Loucy (cell line): ENCODE results near the gene PIGQ.

Experiments
- H2AFZ ChIP-seq: fragments of 200-600 bp; sonication (generic); 2 replicates; pipeline ENCODE4 v1.6.0; 2016; ENCODE audit warnings: antibody characterized with exemption, mild to moderate bottlenecking, low read length, moderate library complexity
- H3F3A ChIP-seq: fragments of 200-600 bp; 2 replicates; pipeline ENCODE4 v1.6.0; 2016; ENCODE audit warnings: antibody characterized with exemption, low read depth, mild to moderate bottlenecking
- H3K27me3 ChIP-seq: fragments of 200-600 bp; sonication (generic); 2 replicates; pipeline ENCODE4 v1.6.1; 2014; ENCODE audit warnings: low read length, mild to moderate bottlenecking; ENCODE audit not compliant: insufficient read depth, poor library complexity, severe bottlenecking
- H3K36me3 ChIP-seq: fragments of 200-600 bp; sonication (generic); 2 replicates; pipeline ENCODE4 v1.6.1; 2016; ENCODE audit warnings: low read length; ENCODE audit not compliant: insufficient read depth
- H3K4me1 ChIP-seq: fragments of 200-600 bp; sonication (generic); 2 replicates; pipeline ENCODE4 v1.5.1; 2014; ENCODE audit warnings: low read length, mild to moderate bottlenecking; ENCODE audit not compliant: insufficient read depth, poor library complexity, severe bottlenecking
- H3K4me2 ChIP-seq: fragments of 200-600 bp; sonication (generic); 2 replicates; pipeline ENCODE4 v1.6.0; 2014; ENCODE audit warnings: antibody characterized with exemption, low read length, low read depth, mild to moderate bottlenecking; ENCODE audit not compliant: poor library complexity, severe bottlenecking
- H3K4me3 ChIP-seq: fragments of 200-600 bp; sonication (generic); 2 replicates; pipeline ENCODE4 v1.5.1; 2014; ENCODE audit warnings: low read length, mild to moderate bottlenecking, mixed read lengths; ENCODE audit not compliant: poor library complexity, severe bottlenecking
- H3K79me2 ChIP-seq: fragments of 200-600 bp; sonication (generic); 2 replicates; pipeline ENCODE4 v1.6.1; 2014; ENCODE audit warnings: low read length; ENCODE audit not compliant: insufficient read depth
- H3K9ac ChIP-seq: fragments of 200-600 bp; sonication (generic); 2 replicates; pipeline ENCODE4 v1.6.0; 2014; ENCODE audit warnings: mild to moderate bottlenecking, low read depth, low read length, moderate library complexity; ENCODE audit not compliant: poor library complexity, severe bottlenecking
- H3K9me2 ChIP-seq: fragments of 200-600 bp; sonication (generic); replicated peaks from 2 replicates; pipeline ENCODE4 v1.6.1; 2016; ENCODE audit warnings: low read depth, low read length, mixed read lengths
- H3K9me3 ChIP-seq: fragments of 200-600 bp; sonication (generic); 2 replicates; pipeline ENCODE4 v1.6.1; 2014; ENCODE audit warnings: mild to moderate bottlenecking, antibody characterized with exemption, low read length, low read depth; ENCODE audit not compliant: insufficient read depth
- H4K20me1 ChIP-seq: fragments of 200-600 bp; sonication (generic); 2 replicates; pipeline ENCODE4 v1.6.0; 2014; ENCODE audit warnings: antibody characterized with exemption, low read length, mild to moderate bottlenecking; ENCODE audit not compliant: insufficient read depth, poor library complexity, severe bottlenecking
- EZH2phosphoT487 ChIP-seq: fragments of 200-600 bp; IDR thresholded peaks from 2 replicates; pipeline ENCODE4 v1.6.1; 2018; ENCODE audit warnings: antibody characterized with exemption, mild to moderate bottlenecking, moderate library complexity, borderline replicate concordance
- TF ChIP-seq, protein P1 (sequence below): fragments of 200-600 bp; sonication (generic); conservative IDR thresholded peaks from 2 replicates; pipeline ENCODE4 v1.5.1; 2014; ENCODE audit warnings: mild to moderate bottlenecking, antibody characterized with exemption, low read length

Gene PIGQ

DNA sequence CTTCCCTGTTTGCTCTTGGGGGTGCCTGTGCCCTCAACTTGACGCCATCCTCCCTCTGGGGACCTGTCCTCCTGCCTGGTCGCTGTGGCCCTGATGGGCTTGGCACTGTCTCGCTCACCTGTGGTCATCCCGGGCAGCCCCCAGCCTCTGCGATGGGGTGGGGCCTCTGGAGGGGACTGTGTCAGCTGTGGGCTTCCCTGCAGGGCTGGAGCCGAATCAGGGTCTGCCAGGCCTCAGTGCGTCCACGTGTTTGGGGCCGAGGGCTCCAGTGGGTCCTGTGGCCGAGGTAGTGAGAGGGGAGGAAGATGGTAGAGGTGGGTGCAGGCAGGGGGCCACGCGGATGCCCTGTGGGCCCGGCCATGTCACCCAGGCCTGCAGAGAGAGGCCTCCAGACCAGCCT, 8.0 kb downstream of the PIGQ start:
- peaks cover 14% of the 10 kb centered on the region for H3K4me1 ChIP-seq
- no peak overlapping the region for H2AFZ ChIP-seq
- no peaks in the 10 kb centered on the region for H3F3A ChIP-seq
- H3K9me3 ChIP-seq, result no peaks in the 10 kb centered on the region
- no peaks in the 10 kb centered on the region for H3K27me3 ChIP-seq
- no peak overlapping the region for H3K9ac ChIP-seq
- H3K36me3 ChIP-seq, result no peaks in the 10 kb centered on the region
- no peak overlapping the region for H3K4me2 ChIP-seq
- H3K4me3 ChIP-seq, result no peak overlapping the region
- no peaks in the 10 kb centered on the region for H4K20me1 ChIP-seq
- TF ChIP-seq, protein P1, sequence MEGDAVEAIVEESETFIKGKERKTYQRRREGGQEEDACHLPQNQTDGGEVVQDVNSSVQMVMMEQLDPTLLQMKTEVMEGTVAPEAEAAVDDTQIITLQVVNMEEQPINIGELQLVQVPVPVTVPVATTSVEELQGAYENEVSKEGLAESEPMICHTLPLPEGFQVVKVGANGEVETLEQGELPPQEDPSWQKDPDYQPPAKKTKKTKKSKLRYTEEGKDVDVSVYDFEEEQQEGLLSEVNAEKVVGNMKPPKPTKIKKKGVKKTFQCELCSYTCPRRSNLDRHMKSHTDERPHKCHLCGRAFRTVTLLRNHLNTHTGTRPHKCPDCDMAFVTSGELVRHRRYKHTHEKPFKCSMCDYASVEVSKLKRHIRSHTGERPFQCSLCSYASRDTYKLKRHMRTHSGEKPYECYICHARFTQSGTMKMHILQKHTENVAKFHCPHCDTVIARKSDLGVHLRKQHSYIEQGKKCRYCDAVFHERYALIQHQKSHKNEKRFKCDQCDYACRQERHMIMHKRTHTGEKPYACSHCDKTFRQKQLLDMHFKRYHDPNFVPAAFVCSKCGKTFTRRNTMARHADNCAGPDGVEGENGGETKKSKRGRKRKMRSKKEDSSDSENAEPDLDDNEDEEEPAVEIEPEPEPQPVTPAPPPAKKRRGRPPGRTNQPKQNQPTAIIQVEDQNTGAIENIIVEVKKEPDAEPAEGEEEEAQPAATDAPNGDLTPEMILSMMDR, result no peak
- TF ChIP-seq EZH2phosphoT487, result no peak
- H3K9me2 ChIP-seq, result no peaks in the 10 kb centered on the region
- no peaks in the 10 kb centered on the region for H3K79me2 ChIP-seq

DNA sequence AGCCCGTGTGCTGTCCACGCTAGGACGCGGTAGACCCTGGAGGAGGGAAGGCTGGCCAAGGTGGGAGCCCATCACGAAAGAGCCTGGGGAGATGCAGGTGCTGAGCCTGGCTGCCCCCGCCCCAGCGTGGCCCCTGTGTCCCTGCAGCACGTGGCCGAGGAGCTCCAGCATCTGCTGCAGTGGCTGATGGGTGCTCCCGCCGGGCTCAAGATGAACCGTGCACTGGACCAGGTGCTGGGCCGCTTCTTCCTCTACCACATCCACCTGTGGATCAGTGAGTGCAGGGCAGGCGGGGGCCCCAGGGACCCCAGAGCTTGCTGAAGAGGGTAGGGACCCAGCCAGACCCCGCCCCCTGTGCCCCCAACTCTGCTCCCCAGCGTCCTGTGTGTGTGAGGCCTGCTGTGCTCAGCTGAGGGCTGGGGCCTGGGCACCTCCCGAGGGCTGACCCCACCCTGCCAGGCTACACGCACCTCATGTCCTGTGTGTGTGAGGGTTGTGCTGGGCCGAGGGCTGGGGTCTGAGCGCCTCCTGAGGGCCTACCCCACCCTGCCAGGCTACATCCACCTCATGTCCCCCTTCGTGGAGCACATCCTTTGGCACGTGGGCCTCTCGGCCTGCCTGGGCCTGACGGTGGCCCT, 8.6 kb downstream of the PIGQ start:
- no peaks in the 10 kb centered on the region for H3F3A ChIP-seq
- H3K9ac ChIP-seq, result no peak overlapping the region
- H3K9me2 ChIP-seq, result no peaks in the 10 kb centered on the region
- H3K36me3 ChIP-seq, result no peaks in the 10 kb centered on the region
- H3K4me3 ChIP-seq, result no peak overlapping the region
- H3K9me3 ChIP-seq, result no peaks in the 10 kb centered on the region
- no peaks in the 10 kb centered on the region for H3K27me3 ChIP-seq
- no peaks in the 10 kb centered on the region for H4K20me1 ChIP-seq
- TF ChIP-seq EZH2phosphoT487, result no peak
- TF ChIP-seq, protein P1, result no peak
- H3K4me2 ChIP-seq, result no peak overlapping the region
- H3K4me1 ChIP-seq, result peaks cover 14% of the 10 kb centered on the region
- H3K79me2 ChIP-seq, result no peaks in the 10 kb centered on the region
- H2AFZ ChIP-seq, result no peak overlapping the region

DNA sequence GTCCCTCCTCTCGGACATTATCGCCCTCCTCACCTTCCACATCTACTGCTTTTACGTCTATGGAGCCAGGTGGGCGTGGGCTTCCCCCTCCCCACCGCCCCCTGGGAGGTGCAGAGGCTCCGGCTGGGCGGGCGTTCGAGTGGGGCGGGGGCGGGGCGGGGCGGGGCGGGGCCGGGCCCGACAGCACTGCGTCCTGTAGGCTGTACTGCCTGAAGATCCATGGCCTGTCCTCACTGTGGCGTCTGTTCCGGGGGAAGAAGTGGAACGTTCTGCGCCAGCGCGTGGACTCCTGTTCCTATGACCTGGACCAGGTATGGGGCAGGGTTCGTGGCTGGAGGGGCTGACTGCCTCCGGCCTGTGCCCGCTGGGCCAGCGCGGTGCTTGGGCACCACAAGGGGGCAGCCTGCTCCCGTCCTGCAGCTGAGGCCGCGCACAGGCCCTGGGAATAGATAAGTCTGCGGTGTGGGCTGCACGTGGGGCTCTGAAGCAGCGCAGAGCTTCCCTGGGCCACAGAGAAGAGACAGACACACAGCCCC, 9.2 kb downstream of the PIGQ start:
- Histone ChIP-seq H3K36me3 (no peaks in the 10 kb centered on the region), H3F3A (no peaks in the 10 kb centered on the region), H3K4me3 (no peak overlapping the region), H3K9me3 (no peaks in the 10 kb centered on the region), H3K4me1 (peaks cover 14% of the 10 kb centered on the region), H3K9me2 (no peaks in the 10 kb centered on the region), H2AFZ (no peak overlapping the region), H3K9ac (no peak overlapping the region), H3K4me2 (no peak overlapping the region), H3K27me3 (no peaks in the 10 kb centered on the region), H3K79me2 (no peaks in the 10 kb centered on the region), H4K20me1 (no peaks in the 10 kb centered on the region)
- TF ChIP-seq, protein P1, result peak; percentile 34
- no peak for TF ChIP-seq EZH2phosphoT487
